Activated CD4-positive, alpha-beta T cell treated with anti-CD3 and anti-CD28 coated beads, Interleukin-2, amount 10 ng/mL, durations not matched to agents 24 days and 14 days (primary cell): Measurements from ENCODE around the gene CP. TPM values are rescaled to one million over a fixed set of nuclear protein-coding genes. Genes with fewer than 3 reads are reported as not detected.

Experiments
- DNase-seq: peaks from one replicate; pipeline ENCODE4 v3.0.0; 2022
- H3K27ac Mint-ChIP-seq: one replicate; pipeline ENCODE4 v1.8.0; 2022; ENCODE audit warnings: mild to moderate bottlenecking, mixed read lengths
- H3K27me3 Mint-ChIP-seq: one replicate; pipeline ENCODE4 v1.8.0; 2022; ENCODE audit warnings: mixed read lengths
- H3K36me3 Mint-ChIP-seq: one replicate; pipeline ENCODE4 v1.8.0; 2022; ENCODE audit warnings: low read depth, mild to moderate bottlenecking, mixed read lengths
- H3K4me1 Mint-ChIP-seq: one replicate; pipeline ENCODE4 v1.8.0; 2021; ENCODE audit warnings: mixed read lengths
- H3K4me3 Mint-ChIP-seq: one replicate; pipeline ENCODE4 v1.8.0; 2022; ENCODE audit warnings: mild to moderate bottlenecking, moderate library complexity, mixed read lengths
- H3K9me3 Mint-ChIP-seq: one replicate; pipeline ENCODE4 v1.8.0; 2021; ENCODE audit warnings: mixed read lengths
- intact Hi-C: fragments of 100-400 bp; cut with micrococcal nuclease; formaldehyde crosslinking; loops from one replicate; pipeline ENCODE4 v1.15.1; 2023
- total RNA-seq: library from RNA; stranded (reverse); gene quantifications from 2 replicates; pipeline ENCODE4 v1.2.3, GENCODE V29; 2022

Gene CP
- total RNA-seq = not detected in 2 replicates

GRCh38 chr3:149221783-149222517, at the start of gene CP:
Gene CP, minus strand, starts transcription at chr3:149221829. Its CDS starts 37 bp downstream, at chr3:149221792.
- Mint-ChIP-seq H3K27me3 (peaks cover 1% of the 10 kb centered on the region), H3K4me1 (peaks cover 26% of the 10 kb centered on the region), H3K36me3 (no peaks in the 10 kb centered on the region), H3K27ac (no peak within 1 kb of the TSS), H3K4me3 (no peak within 1 kb of the TSS), H3K9me3 (peaks cover 3% of the 10 kb centered on the region)
- DNase-seq = no peak
- intact Hi-C loops = no loop called here

- no peak overlapping the region for H3K4me3 Mint-ChIP-seq
- peaks cover 19% of the 10 kb centered on the region for H3K27me3 Mint-ChIP-seq
- peak; percentile 9 for DNase-seq
- intact Hi-C loops = loop anchor here (5.0 kb wide), 1 partner anchor 68 kb away; no protein-coding TSS in a partner anchor
- H3K27ac Mint-ChIP-seq = no peak overlapping the region
- no peaks in the 10 kb centered on the region for H3K36me3 Mint-ChIP-seq
- H3K9me3 Mint-ChIP-seq = no peaks in the 10 kb centered on the region
- H3K4me1 Mint-ChIP-seq = peaks cover 2% of the 10 kb centered on the region
Observed at GRCh38 chr3:149270180-149270579, 48.6 kb upstream of the CP start.

- Mint-ChIP-seq H3K36me3 (no peaks in the 10 kb centered on the region), H3K27me3 (peaks cover 19% of the 10 kb centered on the region), H3K4me1 (peaks cover 2% of the 10 kb centered on the region), H3K9me3 (no peaks in the 10 kb centered on the region), H3K4me3 (no peak overlapping the region), H3K27ac (no peak overlapping the region)
- peak; percentile 51 for DNase-seq
- intact Hi-C loops = loop anchor here (5.0 kb wide), 1 partner anchor 67 kb away; no protein-coding TSS in a partner anchor
Observed at GRCh38 chr3:149269687-149270086, 48.1 kb upstream of the CP start.

- Mint-ChIP-seq H3K27ac (no peak overlapping the region), H3K27me3 (peaks cover 28% of the 10 kb centered on the region), H3K36me3 (no peaks in the 10 kb centered on the region), H3K4me3 (no peak overlapping the region), H3K9me3 (no peaks in the 10 kb centered on the region), H3K4me1 (no peaks in the 10 kb centered on the region)
- peak; percentile 19 for DNase-seq
- intact Hi-C loops = no loop called here
Observed at GRCh38 chr3:149267565-149267964, 45.9 kb upstream of the CP start.

GRCh38 chr3:149266736-149267135, 45.1 kb upstream of the CP start:
- DNase-seq = no peak
- no peak overlapping the region for H3K27ac Mint-ChIP-seq
- H3K9me3 Mint-ChIP-seq = no peaks in the 10 kb centered on the region
- H3K4me3 Mint-ChIP-seq = no peak overlapping the region
- H3K27me3 Mint-ChIP-seq = peaks cover 27% of the 10 kb centered on the region
- H3K36me3 Mint-ChIP-seq = no peaks in the 10 kb centered on the region
- H3K4me1 Mint-ChIP-seq = no peaks in the 10 kb centered on the region
- intact Hi-C loops = no loop called here

GRCh38 chr3:149263856-149264255, 42.2 kb upstream of the CP start:
- DNase-seq = no peak
- Mint-ChIP-seq H3K9me3 (no peaks in the 10 kb centered on the region), H3K36me3 (no peaks in the 10 kb centered on the region), H3K4me1 (peaks cover 6% of the 10 kb centered on the region), H3K27ac (no peak overlapping the region), H3K4me3 (no peak overlapping the region), H3K27me3 (peaks cover 21% of the 10 kb centered on the region)
- intact Hi-C loops = no loop called here

- Mint-ChIP-seq H3K4me1 (peaks cover 6% of the 10 kb centered on the region), H3K27me3 (peaks cover 24% of the 10 kb centered on the region), H3K36me3 (no peaks in the 10 kb centered on the region), H3K9me3 (no peaks in the 10 kb centered on the region), H3K4me3 (no peak overlapping the region), H3K27ac (no peak overlapping the region)
- intact Hi-C loops = no loop called here
- DNase-seq = no peak
Observed at GRCh38 chr3:149258714-149259113, 37.1 kb upstream of the CP start.

GRCh38 chr3:149258298-149258697, 36.7 kb upstream of the CP start:
- H3K4me3 Mint-ChIP-seq = no peak overlapping the region
- no peak for DNase-seq
- no peaks in the 10 kb centered on the region for H3K9me3 Mint-ChIP-seq
- H3K4me1 Mint-ChIP-seq = peaks cover 6% of the 10 kb centered on the region
- H3K27me3 Mint-ChIP-seq = peaks cover 22% of the 10 kb centered on the region
- no peaks in the 10 kb centered on the region for H3K36me3 Mint-ChIP-seq
- intact Hi-C loops = no loop called here
- no peak overlapping the region for H3K27ac Mint-ChIP-seq

- intact Hi-C loops = no loop called here
- H3K9me3 Mint-ChIP-seq = no peaks in the 10 kb centered on the region
- H3K36me3 Mint-ChIP-seq = no peaks in the 10 kb centered on the region
- no peak overlapping the region for H3K27ac Mint-ChIP-seq
- H3K4me3 Mint-ChIP-seq = no peak overlapping the region
- no peak for DNase-seq
- peaks cover 17% of the 10 kb centered on the region for H3K4me1 Mint-ChIP-seq
- peaks cover 13% of the 10 kb centered on the region for H3K27me3 Mint-ChIP-seq
Observed at GRCh38 chr3:149252272-149252671, 30.6 kb upstream of the CP start.

- intact Hi-C loops = no loop called here
- Mint-ChIP-seq H3K27me3 (peaks cover 10% of the 10 kb centered on the region), H3K27ac (no peak overlapping the region), H3K36me3 (no peaks in the 10 kb centered on the region), H3K9me3 (no peaks in the 10 kb centered on the region), H3K4me1 (peaks cover 25% of the 10 kb centered on the region), H3K4me3 (no peak overlapping the region)
- peak; percentile 11 for DNase-seq
Observed at GRCh38 chr3:149251186-149251585, 29.6 kb upstream of the CP start.

GRCh38 chr3:149247929-149248691, 26.5 kb upstream of the CP start:
- peaks cover 4% of the 10 kb centered on the region for H3K27me3 Mint-ChIP-seq
- H3K4me3 Mint-ChIP-seq = peak overlapping the region; percentile 46
- H3K4me1 Mint-ChIP-seq = peaks cover 43% of the 10 kb centered on the region
- DNase-seq = peak; percentile 61
- H3K9me3 Mint-ChIP-seq = peaks cover 6% of the 10 kb centered on the region
- H3K36me3 Mint-ChIP-seq = no peaks in the 10 kb centered on the region
- peak overlapping the region; percentile 78 for H3K27ac Mint-ChIP-seq
- intact Hi-C loops = loop anchor here (1.0 to 5.0 kb wide), 3 partner anchors 23 to 119 kb away; partner anchors contain the start of gene HPS3

- no peak for DNase-seq
- H3K36me3 Mint-ChIP-seq = no peaks in the 10 kb centered on the region
- H3K9me3 Mint-ChIP-seq = peaks cover 6% of the 10 kb centered on the region
- no peak overlapping the region for H3K27ac Mint-ChIP-seq
- peaks cover 4% of the 10 kb centered on the region for H3K27me3 Mint-ChIP-seq
- intact Hi-C loops = loop anchor here (5.0 kb wide), 1 partner anchor 70 kb away; no protein-coding TSS in a partner anchor
- no peak overlapping the region for H3K4me3 Mint-ChIP-seq
- H3K4me1 Mint-ChIP-seq = peaks cover 43% of the 10 kb centered on the region
Observed at GRCh38 chr3:149247008-149247710, 25.5 kb upstream of the CP start.

GRCh38 chr3:149245738-149246451, 24.3 kb upstream of the CP start:
- H3K27ac Mint-ChIP-seq = peak overlapping the region; percentile 21

More at GRCh38 chr3:149245738-149246451, 24.3 kb upstream of the CP start:
- H3K9me3 Mint-ChIP-seq = peaks cover 6% of the 10 kb centered on the region
- H3K36me3 Mint-ChIP-seq = no peaks in the 10 kb centered on the region
- peaks cover 43% of the 10 kb centered on the region for H3K4me1 Mint-ChIP-seq
- H3K27me3 Mint-ChIP-seq = peaks cover 4% of the 10 kb centered on the region
- intact Hi-C loops = loop anchor here (5.0 kb wide), 1 partner anchor 69 kb away; no protein-coding TSS in a partner anchor
- peak; percentile 58 for DNase-seq
- peak overlapping the region; percentile 55 for H3K4me3 Mint-ChIP-seq
